H1 (cell line): ENCODE measurements around the gene FOXB1. TPM values are rescaled to one million over a fixed set of nuclear protein-coding genes. Genes with fewer than 3 reads are reported as not detected.

ENCODE experiments used
- CTCF ChIA-PET: fragments of 300-600 bp; sonication (Branson Sonifier 250); formaldehyde crosslinking; loops from one replicate; lab custom pipeline; 2021; ENCODE audit not compliant: partially characterized antibody; lab: Charles Lee
- POLR2A ChIA-PET: fragments of 300-600 bp; sonication (Branson Sonifier 250); formaldehyde crosslinking; loops from one replicate; lab custom pipeline; 2021; ENCODE audit warnings: inconsistent platforms; ENCODE audit not compliant: partially characterized antibody; lab: Charles Lee
- DNase-seq, 2 experiments: peaks; one replicate each; pipeline versions ENCODE4 v3.0.0 to v3.0.0-alpha.2; 2010 to 2022; ENCODE audit warnings: low spot score in 2 of 2, low read depth in 1 of 2, mixed read lengths in 1 of 2
- FAIRE-seq: peaks from 2 replicates; lab custom pipeline; 2011; peaks lifted over from hg19 to GRCh38; lab: Jason Lieb, UNC
- H2AFZ ChIP-seq: 2 replicates; pipeline ENCODE4 v1.8.1; 2012; ENCODE audit warnings: low read length, inconsistent platforms
- H2AK5ac ChIP-seq: 2 replicates; pipeline ENCODE4 v1.6.1; 2013; ENCODE audit warnings: low read depth, low read length
- H2BK120ac ChIP-seq: replicated peaks from 2 replicates; pipeline ENCODE3; 2013; ENCODE audit warnings: low read depth, low read length, inconsistent platforms
- H2BK12ac ChIP-seq: 2 replicates; pipeline ENCODE4 v1.6.1; 2013; ENCODE audit warnings: low read depth, low read length
- H2BK15ac ChIP-seq: 2 replicates; pipeline ENCODE4 v1.6.1; 2013; ENCODE audit warnings: low read length
- H2BK20ac ChIP-seq: 2 replicates; pipeline ENCODE4 v1.6.1; 2013; ENCODE audit warnings: low read length
- H2BK5ac ChIP-seq: 2 replicates; pipeline ENCODE4 v1.6.1; 2013; ENCODE audit warnings: low read depth, low read length
- H3K14ac ChIP-seq: 2 replicates; pipeline ENCODE4 v1.6.1; 2013; ENCODE audit warnings: inconsistent platforms; ENCODE audit not compliant: insufficient read length
- H3K18ac ChIP-seq: 2 replicates; pipeline ENCODE4 v1.6.1; 2013; ENCODE audit warnings: low read length; ENCODE audit errors: extremely low read depth
- H3K23ac ChIP-seq: 2 replicates; pipeline ENCODE4 v1.6.1; 2013; ENCODE audit warnings: inconsistent platforms; ENCODE audit not compliant: insufficient read length
- H3K23me2 ChIP-seq: 2 replicates; pipeline ENCODE4 v1.6.1; 2013; ENCODE audit warnings: low read depth, low read length
- H3K27ac ChIP-seq: 2 replicates; pipeline ENCODE4 v1.6.1; 2011; ENCODE audit warnings: low read depth, low read length, inconsistent platforms
- H3K27me3 ChIP-seq, 4 experiments: replicated peaks in 1 of 4; 1 replicate in 1 of 4; 2 replicates in 3 of 4; pipeline versions ENCODE4 v1.6.1 to v1.8.1; 2011 to 2013; ENCODE audit warnings: low read length in 3 of 4, mild to moderate bottlenecking in 3 of 4, inconsistent platforms in 2 of 4, mixed read lengths in 2 of 4, moderate library complexity in 1 of 4; ENCODE audit not compliant: control insufficient read depth in 3 of 4, insufficient read depth in 3 of 4; ENCODE audit errors: extremely low read depth in 1 of 4
- H3K36me3 ChIP-seq, 4 experiments: 2 replicates each; pipeline versions ENCODE4 v1.6.1 to v1.8.1; 2011 to 2013; ENCODE audit warnings: mild to moderate bottlenecking in 4 of 4, low read length in 3 of 4, moderate library complexity in 2 of 4, control low read depth in 1 of 4, inconsistent platforms in 1 of 4; ENCODE audit not compliant: insufficient read depth in 4 of 4, control insufficient read depth in 2 of 4
- H3K4ac ChIP-seq: replicated peaks from 2 replicates; pipeline ENCODE3; 2013; ENCODE audit warnings: low read length, low read depth, mixed read lengths, inconsistent platforms; ENCODE audit not compliant: insufficient read length
- H3K4me1 ChIP-seq, 4 experiments: replicated peaks in 1 of 4; 1 replicate in 1 of 4; 2 replicates in 3 of 4; pipeline versions ENCODE4 v1.6.1 to v1.8.1; 2011 to 2013; ENCODE audit warnings: low read length in 3 of 4, inconsistent platforms in 2 of 4, mixed read lengths in 1 of 4; ENCODE audit not compliant: insufficient read depth in 4 of 4, control insufficient read depth in 3 of 4
- H3K4me2 ChIP-seq, 2 experiments: 2 replicates each; pipeline versions ENCODE4 v1.6.1 to v1.8.1; 2011 to 2013; ENCODE audit warnings: low read depth in 2 of 2, low read length in 2 of 2, control low read depth in 1 of 2, inconsistent platforms in 1 of 2, mild to moderate bottlenecking in 1 of 2; ENCODE audit not compliant: insufficient read depth in 1 of 2
- H3K4me3 ChIP-seq, 4 experiments: fragments of 200-600, 300-600 bp in 1 of 4; sonication (generic), shearing (Covaris generic), sonication (Bioruptor Twin) in 1 of 4; 2 replicates each; pipeline versions ENCODE4 v1.5.1 to v1.8.1; 2011 to 2016; ENCODE audit warnings: low read length in 4 of 4, low read depth in 3 of 4, control low read depth in 2 of 4, inconsistent platforms in 2 of 4, mild to moderate bottlenecking in 2 of 4, mixed read lengths in 1 of 4, moderate library complexity in 1 of 4; ENCODE audit not compliant: insufficient read depth in 2 of 4; ENCODE audit errors: extremely low read depth in 1 of 4
- H3K56ac ChIP-seq: replicated peaks from 2 replicates; pipeline ENCODE3; 2013; ENCODE audit warnings: low read depth, mild to moderate bottlenecking, mixed read lengths, low read length, inconsistent platforms; ENCODE audit not compliant: insufficient read length
- H3K79me1 ChIP-seq: 2 replicates; pipeline ENCODE4 v1.6.1; 2013; ENCODE audit warnings: low read depth, low read length, control low read depth
- H3K79me2 ChIP-seq, 2 experiments: 2 replicates each; pipeline versions ENCODE4 v1.6.1 to v1.8.1; 2012 to 2013; ENCODE audit warnings: low read length in 2 of 2, mild to moderate bottlenecking in 2 of 2, inconsistent platforms in 1 of 2; ENCODE audit not compliant: insufficient read depth in 2 of 2, control insufficient read depth in 1 of 2
- H3K9ac ChIP-seq, 4 experiments: replicated peaks in 1 of 4; 1 replicate in 1 of 4; 2 replicates in 3 of 4; pipeline versions ENCODE4 v1.6.1 to v1.8.1; 2011 to 2013; ENCODE audit warnings: low read depth in 3 of 4, low read length in 3 of 4, control low read depth in 2 of 4, mild to moderate bottlenecking in 2 of 4, moderate library complexity in 2 of 4, inconsistent platforms in 1 of 4; ENCODE audit errors: extremely low read depth in 1 of 4
- H3K9me3 ChIP-seq, 2 experiments: 2 replicates each; pipeline versions ENCODE4 v1.6.1 to v1.8.1; 2012 to 2013; ENCODE audit warnings: mild to moderate bottlenecking in 2 of 2, moderate library complexity in 2 of 2, control low read depth in 1 of 2, inconsistent platforms in 1 of 2, low read depth in 1 of 2, low read length in 1 of 2, mixed read lengths in 1 of 2; ENCODE audit not compliant: insufficient read depth in 2 of 2
- H4K20me1 ChIP-seq, 2 experiments: replicated peaks in 1 of 2; 2 replicates each; pipeline versions ENCODE3 to v1.8.1; 2011 to 2013; ENCODE audit warnings: inconsistent platforms in 2 of 2, low read length in 2 of 2, mild to moderate bottlenecking in 1 of 2; ENCODE audit not compliant: insufficient read depth in 2 of 2, control insufficient read depth in 1 of 2
- H4K5ac ChIP-seq: 2 replicates; pipeline ENCODE4 v1.6.1; 2013; ENCODE audit warnings: low read length, low read depth, mixed read lengths, inconsistent platforms; ENCODE audit not compliant: insufficient read length
- H4K8ac ChIP-seq: 2 replicates; pipeline ENCODE4 v1.8.0; 2013; ENCODE audit warnings: mild to moderate bottlenecking, moderate library complexity, low read length, inconsistent platforms; ENCODE audit not compliant: insufficient read depth; ENCODE audit errors: extremely low read depth
- H4K91ac ChIP-seq: replicated peaks from 2 replicates; pipeline ENCODE3; 2013; ENCODE audit warnings: low read length, mixed read lengths, inconsistent platforms; ENCODE audit not compliant: insufficient read length
- CTBP2 ChIP-seq: IDR thresholded peaks from 2 replicates; pipeline ENCODE4 v1.7.0; 2011; ENCODE audit warnings: borderline replicate concordance, mild to moderate bottlenecking, moderate library complexity, mixed read lengths, low read length; ENCODE audit not compliant: insufficient read depth, insufficient read length
- E2F6 ChIP-seq: IDR thresholded peaks from 2 replicates; pipeline ENCODE4 v1.6.1; 2012; ENCODE audit warnings: inconsistent platforms
- EGR1 ChIP-seq: IDR thresholded peaks from 2 replicates; pipeline ENCODE4 v1.6.1; 2011; ENCODE audit warnings: low read depth, low read length, borderline replicate concordance
- HDAC2 ChIP-seq, 2 experiments: fragments of 300-600 bp in 1 of 2; sonication (generic) in 1 of 2; IDR thresholded peaks; 2 replicates each; pipeline ENCODE4 v1.6.1; 2011 to 2012; ENCODE audit warnings: low read depth in 2 of 2, low read length in 2 of 2, mild to moderate bottlenecking in 2 of 2, moderate library complexity in 2 of 2, borderline replicate concordance in 1 of 2, inconsistent platforms in 1 of 2
- KDM5A ChIP-seq: fragments of 200-600 bp; IDR thresholded peaks from 2 replicates; pipeline ENCODE4 v1.7.1; 2012; ENCODE audit warnings: mild to moderate bottlenecking, low read length, inconsistent platforms, mixed read lengths
- MAFK ChIP-seq: IDR thresholded peaks from 2 replicates; pipeline ENCODE4 v1.6.1; 2012; ENCODE audit warnings: low read depth, mild to moderate bottlenecking, improper control_type of control experiment, low read length
- RAD21 ChIP-seq, 2 experiments: IDR thresholded peaks in 1 of 2; conservative IDR thresholded peaks in 1 of 2; 2 replicates each; pipeline ENCODE4 v1.6.1; 2011; ENCODE audit warnings: low read depth in 2 of 2, low read length in 2 of 2, improper control_type of control experiment in 1 of 2, inconsistent platforms in 1 of 2, mild to moderate bottlenecking in 1 of 2, moderate library complexity in 1 of 2
- SAP30 ChIP-seq: fragments of 300-600 bp; sonication (generic); IDR thresholded peaks from 2 replicates; pipeline ENCODE4 v1.7.1; 2012; ENCODE audit warnings: low read length, moderate library complexity, mild to moderate bottlenecking, inconsistent platforms; ENCODE audit not compliant: insufficient read depth, insufficient replicate concordance
- WGBS, 2 experiments: shearing (Covaris generic) in 1 of 2; methylation state at CpG; one replicate each; pipeline versions ENCODE4 v1.1.6 to v1.1.7; 2013 to 2015; ENCODE audit warnings: low lambda C conversion rate in 2 of 2, mixed read lengths in 2 of 2, inconsistent platforms in 1 of 2, low coverage in 1 of 2, missing lambda C conversion rate in 1 of 2; ENCODE audit not compliant: insufficient replicate concordance in 2 of 2, insufficient coverage in 1 of 2, insufficient read length in 1 of 2; ENCODE audit errors: extremely low coverage in 1 of 2, missing lambda C conversion rate in 1 of 2; 5-methylcytosine and 5-hydroxymethylcytosine counted together
- polyA plus RNA-seq, 7 experiments: library from polyadenylated mRNA; depleted of rRNA in 3 of 7; stranded (reverse) in 5 of 7; unstranded in 2 of 7; fragments of >200 nt in 5 of 7; fragments of 200-250 nt in 2 of 7; gene quantifications; 1 replicate in 5 of 7; 2 replicates in 1 of 7; 4 replicates in 1 of 7; pipeline versions ENCODE4 v1.2.1 to v1.2.3, GENCODE V29; 2011 to 2013; ENCODE audit warnings: missing spikeins in 2 of 7, mixed read lengths in 2 of 7
- total RNA-seq: library from RNA; stranded (reverse); fragmentation: NEBNext Ultra II Directional; extraction: Animal tissue kit (Norgen Biotek cat#: 25700); gene quantifications from 2 replicates; pipeline ENCODE4 v1.2.1, GENCODE V29; 2021

The FOXB1 gene
- total and polyA plus RNA-seq, 2 of the 8 experiments (the other 6 are each of a cell fraction or from before 2014, with no cell fraction given): 0.92 to 1.5 TPM

- CTCF ChIA-PET: interaction anchor here (0.6 to 1.7 kb wide), 7 partner anchors 17 to 169 kb away, joined by 3 to 5 read pairs (median 3); no protein-coding TSS in a partner anchor
- no peaks in the 10 kb centered on the region for H3K79me1 ChIP-seq
- H3K9ac ChIP-seq: no peak overlapping the region
- no peaks in the 10 kb centered on the region for H4K20me1 ChIP-seq
- no peaks in the 10 kb centered on the region for H3K9me3 ChIP-seq
- H4K5ac ChIP-seq: peak overlapping the region; percentile 25
- H3K56ac ChIP-seq: no peak overlapping the region
- peaks cover 2% of the 10 kb centered on the region; the same call in 1 of the 2 replicates for H3K23me2 ChIP-seq
- TF ChIP-seq HDAC2 (IDR thresholded peaks at IDR 0.05; ENCODE audit: borderline replicate concordance in 1 of 2, low read depth in 2 of 2, low read length in 2 of 2): no peak
- no peak for TF ChIP-seq SAP30
- no peak for TF ChIP-seq KDM5A
- TF ChIP-seq CTBP2: no peak
- no peak for TF ChIP-seq MAFK
- no peak for TF ChIP-seq EGR1
- no peak for TF ChIP-seq E2F6
- no peak for TF ChIP-seq RAD21 (IDR thresholded peaks at IDR 0.05 in 1 of 2, conservative IDR thresholded peaks at IDR 0.05 in 1 of 2; ENCODE audit: low read depth in 2 of 2, low read length in 2 of 2)
- DNase-seq (no peak), FAIRE-seq (peak; percentile 50)
- H3K4ac ChIP-seq: no peak overlapping the region
- no peak overlapping the region for H4K91ac ChIP-seq
- 27% methylated on average over 2 of the region's 2 CpGs; no CpG with 5 or more reads in 1 of the 2 experiments for WGBS, 2 experiments
- H3K14ac ChIP-seq: no peak overlapping the region
- no peak overlapping the region for H2BK20ac ChIP-seq
- H3K18ac ChIP-seq: no peak overlapping the region
- no peak overlapping the region for H2AFZ ChIP-seq
- H2BK5ac ChIP-seq: no peak overlapping the region
- no peak overlapping the region for H4K8ac ChIP-seq
- H3K4me2 ChIP-seq: peak overlapping the region; percentile 63 to 64
- H3K79me2 ChIP-seq: no peaks in the 10 kb centered on the region
- H2BK12ac ChIP-seq: no peak overlapping the region
- POLR2A ChIA-PET: interaction anchor here (0.6 to 1.2 kb wide), 4 partner anchors 13 to 33 kb away, joined by 3 to 6 read pairs (median 4); no protein-coding TSS in a partner anchor
- no peaks in the 10 kb centered on the region for H3K36me3 ChIP-seq
- peak overlapping the region; percentile 24 for H2BK120ac ChIP-seq
- H2BK15ac ChIP-seq: no peak overlapping the region
- peaks cover 0 to 4% (median 3%) of the 10 kb centered on the region in 4 experiments; a peak in 5 of 7 replicates for H3K27me3 ChIP-seq
- no peak overlapping the region for H2AK5ac ChIP-seq
- no peak overlapping the region for H3K23ac ChIP-seq
- peak overlapping the region in 1 of 4 experiments; percentile 51; a peak in 2 of 8 replicates for H3K4me3 ChIP-seq
- H3K27ac ChIP-seq: no peak overlapping the region
- H3K4me1 ChIP-seq: peaks cover 4 to 30% (median 13%) of the 10 kb centered on the region in 4 experiments; a peak in 6 of 7 replicates
Measured at GRCh38 chr15:60010858-60011257, 6.7 kb downstream of the FOXB1 start.
